OCI-LY3 (cell line): ENCODE measurements around the gene MRPS11.

Experiments
- CTCF ChIP-seq: fragments of 200-600, 300-600 bp; sonication (generic); IDR thresholded peaks from 2 replicates; pipeline ENCODE4 v1.5.1; 2014; ENCODE audit warnings: antibody characterized with exemption, low read length, low read depth
- EZH2phosphoT487 ChIP-seq: fragments of 200-600 bp; shearing (Covaris generic); IDR thresholded peaks from 2 replicates; pipeline ENCODE4 v1.6.1; 2018; ENCODE audit warnings: antibody characterized with exemption, mixed run types, low read depth

GRCh38 chr15:88449581-88449980, 17.9 kb upstream of the MRPS11 start:
- TF ChIP-seq CTCF (no peak), EZH2phosphoT487 (no peak)
